ENCODE results near the gene NID1.

The NID1 gene

GRCh38 chr1:235997049-235997448 lies 67.8 kb downstream of the NID1 start:
- DNase-seq (ENCODE audit: insufficient read length, low spot score) (no peak), FAIRE-seq (no peak)
- TF ChIP-seq CTCF (IDR thresholded peaks at IDR 0.05; ENCODE audit: insufficient read depth, missing control alignments), result no peak

GRCh38 chr1:235996048-235996785 lies 68.7 kb downstream of the NID1 start:
- no peak for TF ChIP-seq CTCF (IDR thresholded peaks at IDR 0.05; ENCODE audit: insufficient read depth, missing control alignments)
- DNase-seq (ENCODE audit: insufficient read length, low spot score) (no peak), FAIRE-seq (no peak)

GRCh38 chr1:235995511-235995910 lies 69.4 kb downstream of the NID1 start:
- no peak for TF ChIP-seq CTCF (IDR thresholded peaks at IDR 0.05; ENCODE audit: insufficient read depth, missing control alignments)
- DNase-seq (ENCODE audit: insufficient read length, low spot score) (peak; percentile 44), FAIRE-seq (peak; percentile 99)

- no peak for DNase-seq (ENCODE audit: insufficient read length, low spot score)
- TF ChIP-seq CTCF (IDR thresholded peaks at IDR 0.05; ENCODE audit: insufficient read depth, missing control alignments), result no peak
- FAIRE-seq, result no peak
Measured at GRCh38 chr1:235993652-235994051, 71.2 kb downstream of the NID1 start.

GRCh38 chr1:235992868-235993267 lies 72.0 kb downstream of the NID1 start:
- TF ChIP-seq CTCF (IDR thresholded peaks at IDR 0.05; ENCODE audit: insufficient read depth, missing control alignments), result no peak

GRCh38 chr1:235992346-235992745 lies 72.5 kb downstream of the NID1 start:
- DNase-seq (ENCODE audit: insufficient read length, low spot score) (no peak), FAIRE-seq (no peak)
- TF ChIP-seq CTCF (IDR thresholded peaks at IDR 0.05; ENCODE audit: insufficient read depth, missing control alignments), result no peak

More at GRCh38 chr1:235992868-235993267, 72.0 kb downstream of the NID1 start:
- DNase-seq (ENCODE audit: insufficient read length, low spot score) (no peak), FAIRE-seq (no peak)

GRCh38 chr1:235990330-235990795 lies 74.5 kb downstream of the NID1 start:
- no peak for FAIRE-seq
- no peak for DNase-seq (ENCODE audit: insufficient read length, low spot score)

More at GRCh38 chr1:235990330-235990795, 74.5 kb downstream of the NID1 start:
- no peak for TF ChIP-seq CTCF (IDR thresholded peaks at IDR 0.05; ENCODE audit: insufficient read depth, missing control alignments)

Data from D721Med (cell line).